Suprapubic skin (tissue), 4 donors: ENCODE measurements around the gene NMRK2. TPM values are rescaled to one million over a fixed set of nuclear protein-coding genes. Genes with fewer than 3 reads are reported as not detected.
A peak's percentile ranks its signal among the peaks of the same experiment; 100 is the strongest.

Experiments
- DNase-seq, 2 donors: peaks; one replicate each; pipeline ENCODE4 v3.0.0-alpha.2; 2019; ENCODE audit warnings: low spot score in 2 of 2
- H3K27ac ChIP-seq: fragments of 200-600 bp; sonication (generic); one replicate; pipeline ENCODE4 v1.5.1; 2019
- H3K27me3 ChIP-seq: fragments of 200-600 bp; sonication (generic); one replicate; pipeline ENCODE4 v1.5.1; 2019
- H3K36me3 ChIP-seq: fragments of 200-600 bp; sonication (generic); one replicate; pipeline ENCODE4 v1.5.1; 2019
- H3K4me1 ChIP-seq: fragments of 200-600 bp; sonication (generic); one replicate; pipeline ENCODE4 v1.5.1; 2019
- H3K4me3 ChIP-seq: fragments of 200-600 bp; sonication (generic); one replicate; pipeline ENCODE4 v1.5.1; 2019; ENCODE audit warnings: mild to moderate bottlenecking
- H3K9me3 ChIP-seq: fragments of 200-600 bp; sonication (generic); one replicate; pipeline ENCODE4 v1.5.1; 2019
- EP300 ChIP-seq: sonication (generic); formaldehyde crosslinking; IDR thresholded peaks from one replicate; pipeline ENCODE4 v1.6.1; 2017; ENCODE audit warnings: antibody characterized with exemption
- POLR2A ChIP-seq, 2 donors: fragments of 450-650 bp; IDR thresholded peaks; one replicate each; pipeline ENCODE4 v1.6.1; 2017; ENCODE audit warnings: antibody characterized with exemption in 2 of 2, mild to moderate bottlenecking in 2 of 2, moderate library complexity in 2 of 2
- POLR2AphosphoS5 ChIP-seq, 3 donors: sonication (generic); formaldehyde crosslinking; IDR thresholded peaks; one replicate each; pipeline ENCODE4 v1.6.1; 2017; ENCODE audit warnings: antibody characterized with exemption in 3 of 3
- WGBS: methylation state at CpG from one replicate; pipeline ENCODE4 v1.1.5; 2018; 5-methylcytosine and 5-hydroxymethylcytosine counted together
- total RNA-seq, 4 donors: library from RNA; depleted of rRNA; stranded (reverse); fragments of >200 nt; gene quantifications; one replicate each; pipeline ENCODE4 v1.1.0, GENCODE V29; 2016
- TF ChIP-seq, protein P1 (sequence below), 2 donors: fragments of 200-600 bp in 1 of 2; fragments of 450-650 bp in 1 of 2; sonication (generic) in 1 of 2; IDR thresholded peaks; one replicate each; pipeline ENCODE4 v1.5.1; 2016 to 2019; ENCODE audit warnings: antibody characterized with exemption in 2 of 2, mild to moderate bottlenecking in 1 of 2, moderate library complexity in 1 of 2

Gene NMRK2
- total RNA-seq, 4 donors from 2014 or later: not detected

GRCh38 chr19:3975637-3976087 is 42.8 kb downstream of the NMRK2 start:
- Histone ChIP-seq H3K36me3 (peaks cover 56% of the 10 kb centered on the region), H3K4me3 (no peak overlapping the region), H3K4me1 (peaks cover 4% of the 10 kb centered on the region), H3K27ac (no peak overlapping the region), H3K9me3 (no peaks in the 10 kb centered on the region), H3K27me3 (no peaks in the 10 kb centered on the region)
- 81% methylated on average over 14 of the region's 14 CpGs for WGBS
- TF ChIP-seq POLR2A (IDR thresholded peaks at IDR 0.05) (no peak), EP300 (no peak), POLR2AphosphoS5 (IDR thresholded peaks at IDR 0.05) (no peak)
- DNase-seq: no peak

DNA sequence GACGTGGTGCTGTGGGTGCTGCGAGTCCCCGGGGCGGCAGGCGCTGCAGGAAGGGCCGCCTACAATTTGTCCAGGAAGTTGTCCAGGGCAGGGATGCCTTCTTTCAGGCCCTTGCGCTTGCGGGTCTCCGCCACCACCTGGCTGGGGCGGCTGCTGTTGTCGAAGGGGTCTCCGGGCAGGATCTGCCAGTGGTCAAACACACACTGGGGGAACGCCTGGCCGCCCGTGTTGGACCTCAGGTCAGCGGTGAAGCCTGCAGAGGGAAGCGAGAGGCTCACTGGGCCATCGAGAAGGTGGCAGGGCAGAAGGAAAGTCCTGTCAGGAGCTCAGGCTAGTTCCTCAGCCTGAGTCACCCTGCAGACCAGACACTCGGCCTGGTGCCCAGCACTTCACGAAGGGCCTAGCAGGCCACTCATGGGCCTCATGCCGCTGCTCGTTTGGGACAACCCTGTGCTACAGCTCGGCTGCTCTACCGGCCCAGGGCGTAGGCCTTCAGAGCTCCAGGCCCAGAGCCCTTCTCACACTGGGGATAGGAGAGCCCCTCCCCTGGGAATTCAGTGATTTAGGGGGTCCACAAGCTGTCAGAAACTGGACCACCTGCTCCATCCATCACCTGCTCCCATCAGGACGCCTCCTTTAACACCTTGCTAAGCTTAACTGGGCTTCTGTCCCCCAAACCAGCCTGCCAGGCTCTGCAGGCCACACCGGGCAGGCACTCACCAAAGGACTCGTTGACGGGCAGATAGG is 43.8 kb downstream of the NMRK2 start:
- H3K4me1 ChIP-seq: peaks cover 2% of the 10 kb centered on the region
- no peak overlapping the region for H3K27ac ChIP-seq
- no peak overlapping the region for H3K4me3 ChIP-seq
- H3K27me3 ChIP-seq: no peaks in the 10 kb centered on the region
- H3K36me3 ChIP-seq: peaks cover 66% of the 10 kb centered on the region
- WGBS: 84% methylated on average over 16 of the region's 29 CpGs
- DNase-seq: peak in 1 of 2 donors; percentile 66
- TF ChIP-seq EP300: no peak
- TF ChIP-seq POLR2A (IDR thresholded peaks at IDR 0.05): no peak
- no peaks in the 10 kb centered on the region for H3K9me3 ChIP-seq

DNA sequence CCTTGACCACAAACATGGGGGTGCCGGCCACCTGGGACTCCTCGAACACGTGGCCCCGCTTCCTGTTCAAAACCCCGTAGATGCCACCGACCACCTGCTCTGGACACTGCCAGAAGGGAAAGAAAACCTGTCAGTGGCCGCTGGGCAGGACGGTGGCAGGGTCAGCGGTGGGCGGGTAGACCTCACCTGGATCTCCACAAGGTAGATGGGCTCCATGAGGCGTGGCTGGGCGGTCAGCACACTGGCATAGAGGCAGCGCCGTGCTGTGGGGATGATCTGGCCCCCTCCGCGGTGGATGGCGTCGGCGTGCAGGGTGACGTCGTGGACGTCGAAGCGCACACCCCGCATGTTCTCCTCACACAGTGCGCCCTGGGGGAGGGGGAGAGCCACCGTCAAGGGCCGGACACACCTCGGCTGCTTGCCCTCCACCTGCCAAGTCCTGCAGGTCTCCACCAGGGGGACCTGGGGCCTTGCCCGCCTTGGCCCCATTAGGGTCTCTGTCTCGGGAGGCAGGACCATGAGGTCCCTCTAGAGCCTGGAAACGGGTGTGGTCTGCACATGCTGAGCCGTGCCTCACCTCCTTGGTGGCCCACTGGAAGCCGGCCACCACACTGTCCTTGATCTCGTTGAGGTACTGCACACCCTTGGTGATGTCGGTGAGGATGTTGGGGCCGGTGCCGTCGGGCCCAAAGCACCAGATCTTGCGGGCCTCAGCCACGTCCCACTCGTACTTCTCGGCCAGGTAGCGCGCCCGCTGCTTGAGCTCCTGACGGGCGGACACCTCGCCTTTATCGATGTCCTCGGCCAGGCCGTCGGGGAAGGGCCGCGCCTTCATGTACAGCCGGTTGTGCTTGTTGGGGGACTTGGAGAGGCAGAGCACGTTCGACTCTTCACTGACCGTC is 44.6 kb downstream of the NMRK2 start:
- H3K36me3 ChIP-seq: peaks cover 74% of the 10 kb centered on the region
- WGBS: 83% methylated on average over 18 of the region's 59 CpGs
- peaks cover 11% of the 10 kb centered on the region for H3K4me1 ChIP-seq
- no peaks in the 10 kb centered on the region for H3K27me3 ChIP-seq
- no peak overlapping the region for H3K4me3 ChIP-seq
- no peak overlapping the region for H3K27ac ChIP-seq
- TF ChIP-seq, protein P1, sequence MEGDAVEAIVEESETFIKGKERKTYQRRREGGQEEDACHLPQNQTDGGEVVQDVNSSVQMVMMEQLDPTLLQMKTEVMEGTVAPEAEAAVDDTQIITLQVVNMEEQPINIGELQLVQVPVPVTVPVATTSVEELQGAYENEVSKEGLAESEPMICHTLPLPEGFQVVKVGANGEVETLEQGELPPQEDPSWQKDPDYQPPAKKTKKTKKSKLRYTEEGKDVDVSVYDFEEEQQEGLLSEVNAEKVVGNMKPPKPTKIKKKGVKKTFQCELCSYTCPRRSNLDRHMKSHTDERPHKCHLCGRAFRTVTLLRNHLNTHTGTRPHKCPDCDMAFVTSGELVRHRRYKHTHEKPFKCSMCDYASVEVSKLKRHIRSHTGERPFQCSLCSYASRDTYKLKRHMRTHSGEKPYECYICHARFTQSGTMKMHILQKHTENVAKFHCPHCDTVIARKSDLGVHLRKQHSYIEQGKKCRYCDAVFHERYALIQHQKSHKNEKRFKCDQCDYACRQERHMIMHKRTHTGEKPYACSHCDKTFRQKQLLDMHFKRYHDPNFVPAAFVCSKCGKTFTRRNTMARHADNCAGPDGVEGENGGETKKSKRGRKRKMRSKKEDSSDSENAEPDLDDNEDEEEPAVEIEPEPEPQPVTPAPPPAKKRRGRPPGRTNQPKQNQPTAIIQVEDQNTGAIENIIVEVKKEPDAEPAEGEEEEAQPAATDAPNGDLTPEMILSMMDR (IDR thresholded peaks at IDR 0.05): no peak
- DNase-seq: peak in 1 of 2 donors; percentile 64
- no peaks in the 10 kb centered on the region for H3K9me3 ChIP-seq

GRCh38 chr19:3978145-3978544 is 45.3 kb downstream of the NMRK2 start:
- Histone ChIP-seq H3K27ac (no peak overlapping the region), H3K4me1 (peaks cover 17% of the 10 kb centered on the region), H3K9me3 (no peaks in the 10 kb centered on the region), H3K36me3 (peaks cover 81% of the 10 kb centered on the region), H3K27me3 (no peaks in the 10 kb centered on the region), H3K4me3 (no peak overlapping the region)
- 86% methylated on average over 17 of the region's 19 CpGs for WGBS
- TF ChIP-seq EP300 (no peak), POLR2A (IDR thresholded peaks at IDR 0.05) (no peak), POLR2AphosphoS5 (IDR thresholded peaks at IDR 0.05) (no peak)
- TF ChIP-seq, protein P1 (IDR thresholded peaks at IDR 0.05): no peak
- DNase-seq: no peak

GRCh38 chr19:3979289-3979673 is 46.4 kb downstream of the NMRK2 start:
- no peak for TF ChIP-seq POLR2AphosphoS5 (IDR thresholded peaks at IDR 0.05)
- TF ChIP-seq POLR2A (IDR thresholded peaks at IDR 0.05): no peak
- TF ChIP-seq, protein P1 (IDR thresholded peaks at IDR 0.05): no peak
- no peak for TF ChIP-seq EP300
- Histone ChIP-seq H3K36me3 (peaks cover 92% of the 10 kb centered on the region), H3K27ac (no peak overlapping the region), H3K4me3 (no peak overlapping the region), H3K4me1 (peaks cover 28% of the 10 kb centered on the region), H3K9me3 (no peaks in the 10 kb centered on the region), H3K27me3 (no peaks in the 10 kb centered on the region)
- 89% methylated on average over 18 of the region's 18 CpGs for WGBS
- peak in 1 of 2 donors; percentile 67 for DNase-seq
